Measurements from ENCODE around the gene OLIG3.

GRCh38 chr6:137497721-137498463, 3.7 kb upstream of the OLIG3 start:
- TF ChIP-seq POLR2AphosphoS5 (IDR thresholded peaks at IDR 0.05; ENCODE audit: low read depth, low read length) (no peak), POLR2A (IDR thresholded peaks at IDR 0.05; ENCODE audit: low read depth, low read length) (no peak)
